Measurements from ENCODE around the gene CALM1.

The CALM1 gene

DNA sequence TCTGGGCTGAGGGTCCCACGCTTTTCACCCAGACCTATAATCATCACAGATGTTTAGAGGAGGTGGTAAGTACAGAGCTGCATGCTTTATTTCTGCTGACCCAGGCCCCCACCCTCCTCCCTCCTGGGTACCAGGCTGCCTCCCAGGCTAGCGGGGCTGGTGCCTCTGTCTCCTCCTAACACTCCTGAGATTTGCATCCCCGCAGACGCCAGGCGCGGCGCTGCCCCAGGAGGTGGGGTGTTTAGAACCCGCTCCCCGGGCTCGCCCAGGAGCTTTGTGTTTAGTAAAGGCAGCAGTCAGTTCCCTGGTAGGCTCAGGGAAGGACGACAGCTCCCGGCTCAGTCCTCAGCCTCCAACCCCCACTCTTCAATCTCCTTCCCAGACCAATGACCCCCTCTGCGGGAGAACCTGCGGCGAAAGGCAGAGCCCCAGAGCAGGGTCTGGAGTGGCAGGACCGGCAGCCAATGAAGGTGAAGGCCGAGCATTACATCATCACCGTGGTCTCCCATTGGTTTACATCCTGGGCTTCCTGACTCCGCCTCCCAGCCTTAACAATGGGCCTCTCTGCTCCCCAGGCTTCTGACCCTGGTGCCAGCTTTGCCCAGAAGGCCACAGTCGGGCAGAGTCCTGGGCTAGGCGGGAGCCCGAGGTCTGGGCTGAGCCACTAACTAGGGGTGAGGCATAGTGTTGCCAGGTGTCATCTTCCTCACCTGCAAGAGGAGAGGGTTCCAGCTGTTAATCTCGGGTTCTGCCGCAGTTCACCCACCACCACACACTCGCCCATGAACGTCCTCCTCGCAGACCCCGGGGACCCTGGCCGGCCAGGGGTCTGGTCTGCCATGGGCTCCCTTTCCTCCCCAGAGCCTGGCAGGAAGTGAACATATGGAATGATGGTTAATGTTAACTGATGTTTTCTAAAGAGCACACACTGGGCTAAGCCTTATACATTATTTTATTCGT is 57.5 kb downstream of the CALM1 start:
- Histone ChIP-seq H3K9me3 (ENCODE audit: insufficient read depth, low read depth, low read length) (no peaks in the 10 kb centered on the region), H3K36me3 (ENCODE audit: insufficient read depth, low read length) (no peaks in the 10 kb centered on the region), H3K9ac (ENCODE audit: low read depth, low read length, poor library complexity, severe bottlenecking) (no peak overlapping the region), H3K79me2 (ENCODE audit: insufficient read depth, low read length) (no peaks in the 10 kb centered on the region), H2AFZ (ENCODE audit: low read length) (no peak overlapping the region), H4K20me1 (ENCODE audit: insufficient read depth, low read length, poor library complexity, severe bottlenecking) (no peaks in the 10 kb centered on the region), H3K4me2 (ENCODE audit: low read depth, low read length, poor library complexity, severe bottlenecking) (no peak overlapping the region), H3K27me3 (ENCODE audit: insufficient read depth, low read length, poor library complexity, severe bottlenecking) (no peaks in the 10 kb centered on the region), H3F3A (ENCODE audit: low read depth) (no peaks in the 10 kb centered on the region), H3K4me3 (ENCODE audit: low read length, poor library complexity, severe bottlenecking) (no peak overlapping the region), H3K4me1 (ENCODE audit: insufficient read depth, low read length, poor library complexity, severe bottlenecking) (no peaks in the 10 kb centered on the region), H3K9me2 (replicated peaks; ENCODE audit: low read depth, low read length) (no peaks in the 10 kb centered on the region)
- no peak for TF ChIP-seq EZH2phosphoT487 (IDR thresholded peaks at IDR 0.05; ENCODE audit: borderline replicate concordance)
- TF ChIP-seq, protein P1, sequence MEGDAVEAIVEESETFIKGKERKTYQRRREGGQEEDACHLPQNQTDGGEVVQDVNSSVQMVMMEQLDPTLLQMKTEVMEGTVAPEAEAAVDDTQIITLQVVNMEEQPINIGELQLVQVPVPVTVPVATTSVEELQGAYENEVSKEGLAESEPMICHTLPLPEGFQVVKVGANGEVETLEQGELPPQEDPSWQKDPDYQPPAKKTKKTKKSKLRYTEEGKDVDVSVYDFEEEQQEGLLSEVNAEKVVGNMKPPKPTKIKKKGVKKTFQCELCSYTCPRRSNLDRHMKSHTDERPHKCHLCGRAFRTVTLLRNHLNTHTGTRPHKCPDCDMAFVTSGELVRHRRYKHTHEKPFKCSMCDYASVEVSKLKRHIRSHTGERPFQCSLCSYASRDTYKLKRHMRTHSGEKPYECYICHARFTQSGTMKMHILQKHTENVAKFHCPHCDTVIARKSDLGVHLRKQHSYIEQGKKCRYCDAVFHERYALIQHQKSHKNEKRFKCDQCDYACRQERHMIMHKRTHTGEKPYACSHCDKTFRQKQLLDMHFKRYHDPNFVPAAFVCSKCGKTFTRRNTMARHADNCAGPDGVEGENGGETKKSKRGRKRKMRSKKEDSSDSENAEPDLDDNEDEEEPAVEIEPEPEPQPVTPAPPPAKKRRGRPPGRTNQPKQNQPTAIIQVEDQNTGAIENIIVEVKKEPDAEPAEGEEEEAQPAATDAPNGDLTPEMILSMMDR (conservative IDR thresholded peaks at IDR 0.05; ENCODE audit: low read length) = no peak

DNA sequence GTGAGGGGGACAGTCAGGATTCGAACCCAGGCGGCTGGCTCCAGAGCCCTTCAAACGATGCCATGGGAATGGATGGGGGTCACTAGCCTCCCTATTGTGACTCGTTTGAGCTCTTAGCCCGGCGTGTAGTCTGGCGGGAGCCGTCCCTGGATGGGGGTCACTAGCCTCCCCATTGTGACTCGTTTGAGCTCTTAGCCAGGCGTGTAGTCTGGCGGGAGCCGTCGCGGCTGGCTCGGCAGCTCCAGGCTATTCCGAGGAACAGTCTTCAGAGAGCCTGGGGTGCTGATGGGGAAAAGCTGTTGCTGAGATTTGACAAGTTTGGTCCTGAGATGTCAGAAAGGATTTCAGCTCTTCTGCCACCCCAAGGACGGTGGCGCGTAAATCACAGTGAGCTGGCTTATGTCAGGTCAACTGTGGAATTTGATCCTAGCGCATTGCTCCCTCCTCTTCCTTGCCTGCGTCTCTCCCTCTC is 58.3 kb downstream of the CALM1 start:
- no peak overlapping the region for H2AFZ ChIP-seq (ENCODE audit: low read length)
- H3K9me3 ChIP-seq (ENCODE audit: insufficient read depth, low read depth, low read length) = no peaks in the 10 kb centered on the region
- H3F3A ChIP-seq (ENCODE audit: low read depth) = no peaks in the 10 kb centered on the region
- H3K36me3 ChIP-seq (ENCODE audit: insufficient read depth, low read length) = no peaks in the 10 kb centered on the region
- no peaks in the 10 kb centered on the region for H3K9me2 ChIP-seq (replicated peaks; ENCODE audit: low read depth, low read length)
- H3K4me2 ChIP-seq (ENCODE audit: low read depth, low read length, poor library complexity, severe bottlenecking) = no peak overlapping the region
- H3K4me1 ChIP-seq (ENCODE audit: insufficient read depth, low read length, poor library complexity, severe bottlenecking) = no peaks in the 10 kb centered on the region
- no peaks in the 10 kb centered on the region for H4K20me1 ChIP-seq (ENCODE audit: insufficient read depth, low read length, poor library complexity, severe bottlenecking)
- H3K4me3 ChIP-seq (ENCODE audit: low read length, poor library complexity, severe bottlenecking) = no peak overlapping the region
- no peaks in the 10 kb centered on the region for H3K27me3 ChIP-seq (ENCODE audit: insufficient read depth, low read length, poor library complexity, severe bottlenecking)
- H3K9ac ChIP-seq (ENCODE audit: low read depth, low read length, poor library complexity, severe bottlenecking) = no peak overlapping the region
- no peaks in the 10 kb centered on the region for H3K79me2 ChIP-seq (ENCODE audit: insufficient read depth, low read length)
- TF ChIP-seq, protein P1 (conservative IDR thresholded peaks at IDR 0.05; ENCODE audit: low read length) = no peak
- no peak for TF ChIP-seq EZH2phosphoT487 (IDR thresholded peaks at IDR 0.05; ENCODE audit: borderline replicate concordance)

DNA sequence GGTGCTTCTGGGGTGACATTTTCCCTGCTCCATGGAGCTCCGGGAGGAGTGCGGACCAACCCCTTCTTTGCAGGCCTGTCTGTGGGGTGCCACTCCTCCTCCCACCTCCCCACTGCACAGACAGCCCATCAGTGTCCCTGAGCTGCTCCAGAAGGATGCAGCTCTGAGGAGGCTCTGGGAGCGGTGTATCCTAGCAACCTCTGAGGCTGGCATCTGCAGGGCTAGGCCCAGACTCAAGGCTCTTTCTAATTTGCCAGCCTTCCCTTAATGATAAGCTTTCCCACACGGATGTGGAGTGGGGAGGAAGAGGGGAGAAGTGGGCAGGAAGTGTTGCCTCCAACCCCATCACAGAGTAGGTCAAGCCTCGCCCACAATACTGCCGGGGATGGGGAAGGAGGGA is 59.7 kb downstream of the CALM1 start:
- Histone ChIP-seq H4K20me1 (ENCODE audit: insufficient read depth, low read length, poor library complexity, severe bottlenecking) (no peaks in the 10 kb centered on the region), H3K9ac (ENCODE audit: low read depth, low read length, poor library complexity, severe bottlenecking) (no peak overlapping the region), H3K36me3 (ENCODE audit: insufficient read depth, low read length) (no peaks in the 10 kb centered on the region), H3K79me2 (ENCODE audit: insufficient read depth, low read length) (no peaks in the 10 kb centered on the region), H3K4me2 (ENCODE audit: low read depth, low read length, poor library complexity, severe bottlenecking) (no peak overlapping the region), H3K27me3 (ENCODE audit: insufficient read depth, low read length, poor library complexity, severe bottlenecking) (no peaks in the 10 kb centered on the region), H3K9me2 (replicated peaks; ENCODE audit: low read depth, low read length) (no peaks in the 10 kb centered on the region), H3K4me1 (ENCODE audit: insufficient read depth, low read length, poor library complexity, severe bottlenecking) (no peaks in the 10 kb centered on the region), H3F3A (ENCODE audit: low read depth) (no peaks in the 10 kb centered on the region), H3K4me3 (ENCODE audit: low read length, poor library complexity, severe bottlenecking) (no peak overlapping the region), H2AFZ (ENCODE audit: low read length) (no peak overlapping the region), H3K9me3 (ENCODE audit: insufficient read depth, low read depth, low read length) (no peaks in the 10 kb centered on the region)
- TF ChIP-seq EZH2phosphoT487 (IDR thresholded peaks at IDR 0.05; ENCODE audit: borderline replicate concordance) = no peak
- TF ChIP-seq, protein P1 (conservative IDR thresholded peaks at IDR 0.05; ENCODE audit: low read length) = no peak
